Esophagus squamous epithelium (tissue), 5 donors: ENCODE results near the gene BTNL9. TPM values are rescaled to one million over a fixed set of nuclear protein-coding genes. Genes with fewer than 3 reads are reported as not detected.

ENCODE experiments used
- DNase-seq: peaks from one replicate; lab custom pipeline; 2025; lab: John Stamatoyannopoulos, UW
- H3K27ac ChIP-seq, 4 donors: fragments of 200-600 bp; sonication (generic); one replicate each; pipeline ENCODE4 v1.5.1; 2016 to 2019; ENCODE audit warnings: mild to moderate bottlenecking in 1 of 4
- H3K27me3 ChIP-seq, 4 donors: fragments of 200-600 bp; sonication (generic); 1 replicate in 3 of 4; 2 replicates in 1 of 4; pipeline versions ENCODE4 v1.5.1 to v1.6.0; 2017 to 2021; ENCODE audit warnings: antibody characterized with exemption in 1 of 4
- H3K36me3 ChIP-seq, 3 donors: fragments of 200-600 bp; sonication (generic); one replicate each; pipeline ENCODE4 v1.5.1; 2016 to 2019
- H3K4me1 ChIP-seq, 3 donors: fragments of 200-600 bp; sonication (generic); one replicate each; pipeline ENCODE4 v1.5.1; 2017 to 2019
- H3K4me3 ChIP-seq, 4 donors: fragments of 200-600 bp; sonication (generic); 1 replicate in 3 of 4; 2 replicates in 1 of 4; pipeline ENCODE4 v1.5.1; 2016 to 2019; ENCODE audit warnings: mild to moderate bottlenecking in 2 of 4, moderate library complexity in 1 of 4
- H3K9me3 ChIP-seq, 3 donors: fragments of 200-600 bp; sonication (generic); one replicate each; pipeline ENCODE4 v1.5.1; 2016 to 2019
- CTCF ChIP-seq, 6 experiments: fragments of 450-650 bp in 4 of 6; fragments of 200-600 bp in 2 of 6; sonication (generic) in 2 of 6; IDR thresholded peaks; one replicate each; pipeline ENCODE4 v1.5.1; 2016 to 2019; ENCODE audit warnings: antibody characterized with exemption in 6 of 6, mild to moderate bottlenecking in 4 of 6, moderate library complexity in 4 of 6
- POLR2A ChIP-seq, 4 donors: fragments of 450-650 bp; IDR thresholded peaks; one replicate each; pipeline ENCODE4 v1.6.1; 2017; ENCODE audit warnings: antibody characterized with exemption in 4 of 4, mild to moderate bottlenecking in 4 of 4, moderate library complexity in 3 of 4
- WGBS, 2 donors: methylation state at CpG; one replicate each; pipeline ENCODE4 v1.1.5; 2018; 5-methylcytosine and 5-hydroxymethylcytosine counted together
- intact Hi-C: fragments of 100-400 bp; cut with DNase I; formaldehyde crosslinking; loops from one replicate; pipeline ENCODE4 v1.15.0; 2022
- total RNA-seq, 4 donors: library from RNA; depleted of rRNA; stranded (reverse); fragments of >200 nt; gene quantifications; one replicate each; pipeline ENCODE4 v1.1.0, GENCODE V29; 2016
- donor health status: DM: yes; HTN: yes; CAD: no.

BTNL9 gene
- total RNA-seq, 4 donors from 2014 or later, result 0.75 to 27.7 (median 4.1) TPM

GRCh38 chr5:181020688-181021087 is 19.4 kb upstream of the BTNL9 start:
- no peak for DNase-seq
- Histone ChIP-seq H3K9me3 (peaks cover 0 to 20% (median 0%) of the 10 kb centered on the region in 3 donors), H3K27ac (no peak overlapping the region), H3K27me3 (peaks cover 0 to 9% (median 0%) of the 10 kb centered on the region in 4 donors), H3K4me3 (no peak overlapping the region), H3K4me1 (peaks cover 0 to 14% (median 0%) of the 10 kb centered on the region in 3 donors), H3K36me3 (no peaks in the 10 kb centered on the region)
- TF ChIP-seq POLR2A (IDR thresholded peaks at IDR 0.05) (no peak), CTCF (IDR thresholded peaks at IDR 0.05) (no peak)
- intact Hi-C loops, result no loop called here
- 88 to 100% methylated on average over 1 of the region's 3 CpGs for WGBS, 2 donors

DNA sequence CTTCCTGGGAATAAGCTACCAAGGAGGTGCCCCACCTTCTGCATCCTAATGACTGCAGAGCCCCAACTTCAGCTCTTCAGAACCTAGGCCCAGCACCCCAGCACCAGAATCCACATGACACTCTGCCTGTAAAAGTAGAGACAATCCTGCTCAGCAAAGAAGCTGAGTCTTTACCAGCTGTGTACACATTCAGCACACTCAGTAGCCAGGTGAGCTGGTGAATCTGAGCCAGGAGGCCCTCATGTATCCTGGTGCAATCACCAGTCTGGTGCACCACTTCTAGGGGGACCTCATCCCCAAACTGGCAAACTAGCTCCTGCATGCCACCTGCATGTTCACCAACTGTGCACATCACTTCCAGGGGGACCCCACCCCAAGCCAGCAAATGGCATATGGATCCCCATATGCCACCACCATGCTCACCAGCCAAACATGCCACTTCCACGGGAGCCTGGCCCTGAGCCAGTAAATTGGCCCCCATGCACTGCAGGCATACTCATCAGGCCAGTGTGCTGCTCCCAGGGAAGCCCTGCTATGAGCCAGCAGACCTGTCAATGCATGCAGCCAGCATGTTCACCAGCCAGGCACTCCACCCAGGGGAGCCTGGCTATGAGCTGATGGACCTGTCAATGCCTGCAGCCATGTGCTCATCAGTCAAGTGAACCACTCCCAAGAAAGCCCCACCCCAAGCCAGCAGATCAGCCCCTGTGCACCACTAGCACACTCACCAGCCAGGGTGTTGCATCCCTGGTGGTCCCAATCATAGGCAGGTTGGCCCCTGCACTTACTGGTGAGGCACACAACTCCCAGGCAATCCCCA is 15.6 kb upstream of the BTNL9 start:
- no peak for TF ChIP-seq CTCF (IDR thresholded peaks at IDR 0.05)
- no peak for TF ChIP-seq POLR2A (IDR thresholded peaks at IDR 0.05)
- no peak for DNase-seq
- H3K27ac ChIP-seq, result no peak overlapping the region
- peaks cover 0 to 14% (median 0%) of the 10 kb centered on the region in 3 donors for H3K4me1 ChIP-seq
- WGBS, 2 donors, result 13% methylated on average over 1 of the region's 1 CpG; no CpG with 5 or more reads in 1 of the 2 donors
- H3K36me3 ChIP-seq, result no peaks in the 10 kb centered on the region
- peaks cover 0 to 13% (median 0%) of the 10 kb centered on the region in 4 donors for H3K27me3 ChIP-seq
- H3K4me3 ChIP-seq, result no peak overlapping the region
- H3K9me3 ChIP-seq, result peaks cover 0 to 20% (median 0%) of the 10 kb centered on the region in 3 donors
- intact Hi-C loops, result no loop called here

DNA sequence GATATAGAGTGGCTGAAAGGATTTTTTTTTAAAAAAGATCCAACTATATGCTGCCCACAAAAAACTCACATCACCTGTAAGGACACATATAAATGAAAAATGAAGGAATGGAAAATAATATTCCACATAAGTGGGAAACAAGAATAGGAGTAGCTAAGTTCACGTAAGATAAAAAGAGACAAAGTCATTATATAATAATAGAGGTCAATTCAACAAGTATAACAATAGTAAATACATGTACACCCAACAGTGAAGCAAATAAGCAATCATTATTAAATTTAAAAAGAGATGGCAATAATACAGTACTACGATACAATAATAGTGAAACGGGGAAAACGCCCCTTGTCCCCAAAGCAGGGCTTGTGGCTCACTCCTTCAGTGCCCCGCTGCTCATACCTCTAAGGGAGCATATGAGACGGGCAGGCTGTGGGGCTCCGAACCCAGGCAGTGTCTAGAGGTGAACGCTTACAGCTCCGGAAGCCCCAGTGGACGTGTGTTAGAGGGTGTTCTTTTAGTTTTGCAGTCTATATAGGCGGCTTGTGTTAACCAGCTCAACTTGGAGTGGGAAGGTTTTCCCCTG is 12.5 kb upstream of the BTNL9 start:
- H3K4me3 ChIP-seq, result no peak overlapping the region
- intact Hi-C loops, result no loop called here
- TF ChIP-seq CTCF (IDR thresholded peaks at IDR 0.05), result no peak
- no peak for TF ChIP-seq POLR2A (IDR thresholded peaks at IDR 0.05)
- peaks cover 0 to 14% (median 0%) of the 10 kb centered on the region in 3 donors for H3K4me1 ChIP-seq
- no peaks in the 10 kb centered on the region for H3K36me3 ChIP-seq
- no peak for DNase-seq
- H3K27me3 ChIP-seq, result peaks cover 0 to 21% (median 0%) of the 10 kb centered on the region in 4 donors
- peaks cover 0 to 10% (median 0%) of the 10 kb centered on the region in 3 donors for H3K9me3 ChIP-seq
- no peak overlapping the region for H3K27ac ChIP-seq
- 80 to 87% methylated on average over 9 to 11 of the region's 11 CpGs for WGBS, 2 donors

GRCh38 chr5:181028032-181028819 is 11.8 kb upstream of the BTNL9 start:
- Histone ChIP-seq H3K4me3 (no peak overlapping the region), H3K27me3 (peaks cover 0 to 26% (median 0%) of the 10 kb centered on the region in 4 donors), H3K9me3 (peaks cover 0 to 8% (median 0%) of the 10 kb centered on the region in 3 donors), H3K36me3 (no peaks in the 10 kb centered on the region), H3K27ac (no peak overlapping the region), H3K4me1 (peaks cover 0 to 14% (median 0%) of the 10 kb centered on the region in 3 donors)
- intact Hi-C loops, result no loop called here
- WGBS, 2 donors, result 89 to 97% methylated on average over 17 to 19 of the region's 26 CpGs
- no peak for DNase-seq
- TF ChIP-seq CTCF (IDR thresholded peaks at IDR 0.05) (no peak), POLR2A (IDR thresholded peaks at IDR 0.05) (no peak)
